NCI-H748 treated with DMSO at 0.1 percent for 48 hours (cell line): Measurements from ENCODE around the gene FARP1.
A peak's percentile ranks its signal among the peaks of the same experiment; 100 is the strongest.

Experiments
- DNase-seq: peaks from one replicate; lab custom pipeline; 2025; lab: John Stamatoyannopoulos, UW

Gene FARP1

GRCh38 chr13:98173431-98174152 lies 30.7 kb downstream of the FARP1 start:
- no peak for DNase-seq

GRCh38 chr13:98174307-98174706 lies 31.4 kb downstream of the FARP1 start:
- DNase-seq: no peak

GRCh38 chr13:98175043-98175442 lies 32.1 kb downstream of the FARP1 start:
- no peak for DNase-seq

GRCh38 chr13:98175823-98176222 lies 32.9 kb downstream of the FARP1 start:
- DNase-seq: no peak

GRCh38 chr13:98176777-98177608 lies 34.1 kb downstream of the FARP1 start, which contains the start of gene RNF113B:
Gene RNF113B (minus strand): TSS chr13:98177269. CDS start chr13:98177236, 33 bp downstream.
- no peak for DNase-seq

- DNase-seq: no peak
These were observed 37.2 kb downstream of the FARP1 start for GRCh38 chr13:98180092-98180491.

- DNase-seq: no peak
These were observed 38.4 kb downstream of the FARP1 start for GRCh38 chr13:98181111-98181815.

GRCh38 chr13:98182153-98182552 lies 39.3 kb downstream of the FARP1 start:
- no peak for DNase-seq

GRCh38 chr13:98182589-98182988 lies 39.7 kb downstream of the FARP1 start:
- no peak for DNase-seq

- DNase-seq: no peak
These were observed 41.9 kb downstream of the FARP1 start for GRCh38 chr13:98184792-98185191.

GRCh38 chr13:98187155-98187964 lies 44.5 kb downstream of the FARP1 start:
- DNase-seq: peak; percentile 3

GRCh38 chr13:98187965-98188261 lies 45.0 kb downstream of the FARP1 start:
- DNase-seq: no peak

- DNase-seq: no peak
These were observed 45.8 kb downstream of the FARP1 start for GRCh38 chr13:98188544-98189166.

- no peak for DNase-seq
These were observed 47.1 kb downstream of the FARP1 start for GRCh38 chr13:98189841-98190505.

- DNase-seq: no peak
These were observed 48.1 kb downstream of the FARP1 start for GRCh38 chr13:98190889-98191444.

- DNase-seq: no peak
These were observed 49.1 kb downstream of the FARP1 start for GRCh38 chr13:98192008-98192407.

GRCh38 chr13:98195054-98195791 lies 52.3 kb downstream of the FARP1 start:
- DNase-seq: peak; percentile 5

GRCh38 chr13:98198683-98199082 lies 55.8 kb downstream of the FARP1 start:
- no peak for DNase-seq

GRCh38 chr13:98199480-98199879 lies 56.6 kb downstream of the FARP1 start:
- peak; percentile 93 for DNase-seq
